Ascending aorta (tissue), 2 donors: ENCODE results near the gene CUL1. TPM values are rescaled to one million over a fixed set of nuclear protein-coding genes. Genes with fewer than 3 reads are reported as not detected.

Experiments
- DNase-seq, 2 donors: peaks; one replicate each; pipeline ENCODE4 v3.0.0-alpha.2; 2019; ENCODE audit warnings: low spot score in 2 of 2
- H3K27ac ChIP-seq, 2 donors: fragments of 200-600 bp; sonication (generic); one replicate each; pipeline ENCODE4 v1.5.1; 2016 to 2017; ENCODE audit warnings: mild to moderate bottlenecking in 1 of 2
- H3K27me3 ChIP-seq: fragments of 200-600 bp; sonication (generic); one replicate; pipeline ENCODE4 v1.5.1; 2017
- H3K36me3 ChIP-seq, 2 donors: fragments of 200-600 bp; sonication (generic); one replicate each; pipeline ENCODE4 v1.5.1; 2016
- H3K4me1 ChIP-seq, 2 donors: fragments of 200-600 bp; sonication (generic); one replicate each; pipeline ENCODE4 v1.5.1; 2016 to 2017; ENCODE audit warnings: mild to moderate bottlenecking in 1 of 2
- H3K4me3 ChIP-seq, 2 donors: fragments of 200-600 bp; sonication (generic); one replicate each; pipeline ENCODE4 v1.5.1; 2016 to 2017; ENCODE audit warnings: mild to moderate bottlenecking in 1 of 2
- H3K9me3 ChIP-seq, 2 donors: fragments of 200-600 bp; sonication (generic); one replicate each; pipeline ENCODE4 v1.5.1; 2016
- intact Hi-C: fragments of 100-400 bp; cut with DNase I; formaldehyde crosslinking; loops from one replicate; pipeline ENCODE4 v1.15.1; 2023
- total RNA-seq: library from RNA; depleted of rRNA; stranded (reverse); fragments of >200 nt; gene quantifications from one replicate; pipeline ENCODE4 v1.1.0, GENCODE V29; 2016
- TF ChIP-seq, protein P1 (sequence below), 3 experiments: fragments of 200-600 bp in 2 of 3; fragments of 450-650 bp in 1 of 3; sonication (generic) in 2 of 3; IDR thresholded peaks; one replicate each; pipeline ENCODE4 v1.5.1; 2016 to 2019; ENCODE audit warnings: antibody characterized with exemption in 3 of 3, mild to moderate bottlenecking in 1 of 3, moderate library complexity in 1 of 3

Gene CUL1
- total RNA-seq, 1 donor from 2014 or later, result 16.3 TPM

DNA sequence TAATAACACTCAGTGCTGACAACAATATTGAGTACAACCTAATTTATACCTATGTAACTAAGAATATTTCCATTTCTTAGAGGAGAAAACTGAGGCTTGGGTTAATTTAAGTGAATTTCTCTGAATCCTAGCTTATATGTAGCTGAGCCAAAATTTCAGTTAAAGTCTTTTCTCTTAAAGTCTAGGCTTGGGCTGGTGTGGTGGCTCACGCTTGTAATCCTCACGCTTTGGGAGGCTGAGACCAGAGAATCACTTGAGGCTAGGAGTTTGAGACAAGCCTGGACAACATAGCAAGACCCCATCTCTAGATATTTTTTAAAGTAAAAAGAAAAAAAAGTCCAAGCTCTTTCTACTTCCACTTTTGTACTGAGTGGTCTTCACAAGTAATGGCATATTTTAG, 92.1 kb downstream of the CUL1 start:
- no peak for DNase-seq
- no peak overlapping the region for H3K27ac ChIP-seq
- peaks cover 0 to 7% of the 10 kb centered on the region in 2 donors for H3K9me3 ChIP-seq
- H3K27me3 ChIP-seq, result no peaks in the 10 kb centered on the region
- H3K36me3 ChIP-seq, result peaks cover 84 to 96% of the 10 kb centered on the region in 2 donors
- TF ChIP-seq, protein P1, sequence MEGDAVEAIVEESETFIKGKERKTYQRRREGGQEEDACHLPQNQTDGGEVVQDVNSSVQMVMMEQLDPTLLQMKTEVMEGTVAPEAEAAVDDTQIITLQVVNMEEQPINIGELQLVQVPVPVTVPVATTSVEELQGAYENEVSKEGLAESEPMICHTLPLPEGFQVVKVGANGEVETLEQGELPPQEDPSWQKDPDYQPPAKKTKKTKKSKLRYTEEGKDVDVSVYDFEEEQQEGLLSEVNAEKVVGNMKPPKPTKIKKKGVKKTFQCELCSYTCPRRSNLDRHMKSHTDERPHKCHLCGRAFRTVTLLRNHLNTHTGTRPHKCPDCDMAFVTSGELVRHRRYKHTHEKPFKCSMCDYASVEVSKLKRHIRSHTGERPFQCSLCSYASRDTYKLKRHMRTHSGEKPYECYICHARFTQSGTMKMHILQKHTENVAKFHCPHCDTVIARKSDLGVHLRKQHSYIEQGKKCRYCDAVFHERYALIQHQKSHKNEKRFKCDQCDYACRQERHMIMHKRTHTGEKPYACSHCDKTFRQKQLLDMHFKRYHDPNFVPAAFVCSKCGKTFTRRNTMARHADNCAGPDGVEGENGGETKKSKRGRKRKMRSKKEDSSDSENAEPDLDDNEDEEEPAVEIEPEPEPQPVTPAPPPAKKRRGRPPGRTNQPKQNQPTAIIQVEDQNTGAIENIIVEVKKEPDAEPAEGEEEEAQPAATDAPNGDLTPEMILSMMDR (IDR thresholded peaks at IDR 0.05), result no peak
- H3K4me3 ChIP-seq, result no peak overlapping the region
- intact Hi-C loops, result no loop called here
- H3K4me1 ChIP-seq, result no peaks in the 10 kb centered on the region

DNA sequence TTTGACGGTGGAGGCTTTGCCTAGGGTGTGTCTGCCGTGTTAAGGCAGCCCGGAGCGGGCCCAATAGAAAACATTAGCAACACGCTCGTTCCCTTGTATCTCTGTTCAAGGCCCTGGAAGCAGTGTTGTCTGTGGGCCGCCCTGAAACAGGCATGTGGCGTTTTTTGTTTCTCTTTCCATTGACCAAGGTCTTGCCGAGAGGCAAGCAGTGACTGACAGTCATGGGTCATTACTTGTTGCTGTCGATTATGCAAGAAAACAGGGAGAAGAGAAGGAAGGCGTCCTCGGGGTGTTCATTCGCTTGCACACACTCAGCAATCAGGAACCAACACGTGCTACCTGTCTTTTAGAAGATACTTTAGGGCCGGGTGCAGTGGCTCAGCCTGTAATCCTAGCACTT, 92.8 kb downstream of the CUL1 start:
- H3K4me1 ChIP-seq, result no peaks in the 10 kb centered on the region
- H3K27me3 ChIP-seq, result no peaks in the 10 kb centered on the region
- DNase-seq, result no peak
- TF ChIP-seq, protein P1 (IDR thresholded peaks at IDR 0.05), result no peak
- no peak overlapping the region for H3K27ac ChIP-seq
- H3K36me3 ChIP-seq, result peaks cover 81 to 96% of the 10 kb centered on the region in 2 donors
- intact Hi-C loops, result no loop called here
- H3K4me3 ChIP-seq, result no peak overlapping the region
- H3K9me3 ChIP-seq, result peaks cover 0 to 7% of the 10 kb centered on the region in 2 donors

DNA sequence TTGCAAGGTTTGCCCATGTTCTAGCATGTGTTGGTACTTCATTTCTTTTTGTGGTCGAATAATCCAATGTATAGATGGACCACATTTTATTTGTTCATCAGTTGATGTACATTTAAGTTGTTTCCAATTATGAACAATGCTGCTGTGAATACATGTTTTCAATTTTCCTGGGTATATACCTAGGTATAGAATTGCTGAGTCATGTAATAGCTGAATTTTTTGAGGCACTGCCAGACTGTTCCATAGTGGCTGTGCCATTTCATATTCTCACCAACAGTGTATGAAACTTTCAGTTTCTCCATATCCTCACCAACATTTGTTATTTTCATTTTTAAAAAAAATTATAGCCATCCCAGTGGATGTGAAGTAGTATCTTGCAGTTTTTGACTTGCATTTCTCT, 94.9 kb downstream of the CUL1 start:
- TF ChIP-seq, protein P1 (IDR thresholded peaks at IDR 0.05), result no peak
- no peaks in the 10 kb centered on the region for H3K4me1 ChIP-seq
- no peak overlapping the region for H3K27ac ChIP-seq
- H3K36me3 ChIP-seq, result peaks cover 73 to 94% of the 10 kb centered on the region in 2 donors
- no peaks in the 10 kb centered on the region for H3K27me3 ChIP-seq
- peaks cover 0 to 7% of the 10 kb centered on the region in 2 donors for H3K9me3 ChIP-seq
- intact Hi-C loops, result no loop called here
- DNase-seq, result no peak
- no peak overlapping the region for H3K4me3 ChIP-seq

DNA sequence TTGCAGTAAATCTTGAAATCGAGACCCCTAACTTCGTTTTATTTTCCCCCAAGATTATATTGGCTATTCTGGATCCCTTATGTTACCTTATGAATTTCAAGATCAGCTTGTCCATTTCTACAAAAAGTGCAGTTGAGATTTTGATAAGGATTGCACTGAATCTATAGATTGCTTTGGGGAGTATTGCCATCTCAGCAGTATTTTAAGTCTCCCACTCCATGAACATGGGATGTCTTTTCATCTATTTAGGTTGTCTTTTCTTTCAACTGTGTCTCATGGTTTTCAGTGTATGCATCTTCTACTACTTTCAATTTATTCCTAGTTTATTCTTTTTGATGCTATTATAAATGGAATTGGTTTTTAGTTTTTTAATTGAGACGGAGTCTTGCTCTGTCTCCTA, 95.8 kb downstream of the CUL1 start:
- no peaks in the 10 kb centered on the region for H3K4me1 ChIP-seq
- TF ChIP-seq, protein P1 (IDR thresholded peaks at IDR 0.05), result no peak
- H3K36me3 ChIP-seq, result peaks cover 72 to 94% of the 10 kb centered on the region in 2 donors
- H3K27ac ChIP-seq, result no peak overlapping the region
- H3K4me3 ChIP-seq, result no peak overlapping the region
- peaks cover 0 to 7% of the 10 kb centered on the region in 2 donors for H3K9me3 ChIP-seq
- intact Hi-C loops, result no loop called here
- H3K27me3 ChIP-seq, result no peaks in the 10 kb centered on the region
- DNase-seq, result no peak

DNA sequence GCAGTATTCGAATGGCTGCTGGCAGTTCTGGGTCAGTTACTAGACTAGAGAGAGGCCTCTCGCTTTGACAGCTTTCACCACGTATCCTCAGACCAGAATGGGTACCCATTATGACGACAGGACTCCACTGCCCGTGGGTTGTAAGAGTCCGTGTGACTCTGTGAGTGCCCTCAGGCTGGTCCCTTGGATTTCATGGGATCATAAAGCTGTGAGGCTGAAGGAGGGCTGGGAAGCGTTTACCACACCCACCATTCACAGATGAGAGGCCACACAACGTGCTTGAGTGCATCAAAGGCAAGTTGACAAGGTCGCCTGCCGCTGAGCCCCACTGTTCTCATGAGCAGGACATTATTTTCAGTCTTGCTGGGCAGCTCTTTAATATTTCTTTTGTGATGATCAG, 98.1 kb downstream of the CUL1 start:
- no peak overlapping the region for H3K4me3 ChIP-seq

More for the DNA sequence above, 98.1 kb downstream of the CUL1 start:
- Histone ChIP-seq H3K27me3 (no peaks in the 10 kb centered on the region), H3K27ac (no peak overlapping the region), H3K9me3 (peaks cover 0 to 7% of the 10 kb centered on the region in 2 donors), H3K4me1 (no peaks in the 10 kb centered on the region), H3K36me3 (peaks cover 74 to 95% of the 10 kb centered on the region in 2 donors)
- TF ChIP-seq, protein P1 (IDR thresholded peaks at IDR 0.05), result no peak
- intact Hi-C loops, result no loop called here
- no peak for DNase-seq
